GM23338 (cell line): ENCODE results near the gene IKZF1. TPM values are rescaled to one million over a fixed set of nuclear protein-coding genes. Genes with fewer than 3 reads are reported as not detected.

ENCODE experiments used
- ATAC-seq: fragments of 200-7000 bp; cut with Tn5 transposase; 3 replicates; pipeline ENCODE4 v1.9.1; 2020
- DNase-seq: peaks from one replicate; pipeline ENCODE4 v3.0.0-alpha.2; 2015; ENCODE audit warnings: low spot score
- H2AFZ ChIP-seq: fragments of 200-600 bp; sonication (generic); 2 replicates; pipeline ENCODE4 v1.8.0; 2016; ENCODE audit warnings: antibody characterized with exemption, mild to moderate bottlenecking, moderate library complexity
- H3F3A ChIP-seq: fragments of 200-600 bp; sonication (generic); replicated peaks from 2 replicates; pipeline ENCODE4 v1.8.0; 2017; ENCODE audit warnings: antibody characterized with exemption, mixed run types, low read depth
- H3K27ac ChIP-seq: fragments of 200-600 bp; sonication (generic); 2 replicates; pipeline ENCODE4 v1.6.1; 2016; ENCODE audit warnings: low read depth
- H3K27me3 ChIP-seq: fragments of 200-600 bp; sonication (generic); 2 replicates; pipeline ENCODE4 v1.8.0; 2016; ENCODE audit warnings: mild to moderate bottlenecking, mixed run types, moderate library complexity; ENCODE audit not compliant: insufficient read depth
- H3K36me3 ChIP-seq: fragments of 200-600 bp; sonication (generic); 2 replicates; pipeline ENCODE4 v1.8.0; 2016; ENCODE audit warnings: mild to moderate bottlenecking; ENCODE audit not compliant: insufficient read depth
- H3K4me1 ChIP-seq: fragments of 200-600 bp; sonication (generic); 2 replicates; pipeline ENCODE4 v1.8.0; 2016; ENCODE audit warnings: mild to moderate bottlenecking, moderate library complexity; ENCODE audit not compliant: insufficient read depth
- H3K4me2 ChIP-seq: fragments of 200-600 bp; sonication (generic); 2 replicates; pipeline ENCODE4 v1.7.1; 2017; ENCODE audit warnings: mixed run types
- H3K4me3 ChIP-seq: fragments of 200-600 bp; sonication (generic); 2 replicates; pipeline ENCODE4 v1.6.1; 2016; ENCODE audit warnings: mixed run types
- H3K79me2 ChIP-seq: fragments of 200-600 bp; sonication (generic); replicated peaks from 2 replicates; pipeline ENCODE4 v1.8.0; 2017; ENCODE audit warnings: mild to moderate bottlenecking; ENCODE audit not compliant: insufficient read depth
- H3K9me2 ChIP-seq: fragments of 200-600 bp; sonication (generic); 2 replicates; pipeline ENCODE4 v1.8.0; 2017; ENCODE audit not compliant: insufficient read depth
- H4K20me1 ChIP-seq: fragments of 200-600 bp; sonication (generic); replicated peaks from 2 replicates; pipeline ENCODE4 v1.8.0; 2017; ENCODE audit warnings: mild to moderate bottlenecking; ENCODE audit not compliant: insufficient read depth
- H3K27ac Mint-ChIP-seq: 2 replicates; pipeline ENCODE4 v1.8.0; 2020; ENCODE audit warnings: inconsistent platforms, mild to moderate bottlenecking, moderate library complexity, mixed read lengths
- H3K27me3 Mint-ChIP-seq: 3 replicates; pipeline ENCODE4 v1.8.0; 2022; ENCODE audit warnings: low read depth, mild to moderate bottlenecking, moderate library complexity, mixed read lengths, inconsistent platforms; ENCODE audit not compliant: insufficient read depth, poor library complexity
- H3K36me3 Mint-ChIP-seq: 3 replicates; pipeline ENCODE4 v1.8.0; 2021; ENCODE audit warnings: low read depth, mild to moderate bottlenecking, inconsistent platforms, moderate library complexity, mixed read lengths
- H3K4me1 Mint-ChIP-seq: 3 replicates; pipeline ENCODE4 v1.8.0; 2020; ENCODE audit warnings: mild to moderate bottlenecking, inconsistent platforms, mixed read lengths
- H3K4me3 Mint-ChIP-seq: 3 replicates; pipeline ENCODE4 v1.8.0; 2021; ENCODE audit warnings: moderate library complexity, mild to moderate bottlenecking, inconsistent platforms, mixed read lengths
- H3K9me3 Mint-ChIP-seq: 3 replicates; pipeline ENCODE4 v1.8.0; 2020; ENCODE audit warnings: moderate library complexity, mild to moderate bottlenecking, inconsistent platforms, mixed read lengths
- CREB1 ChIP-seq: fragments of 250-450 bp; sonication (Bioruptor Pico); IDR thresholded peaks from 2 replicates; pipeline ENCODE4 v1.5.0; 2020; ENCODE audit warnings: low read depth, mild to moderate bottlenecking, moderate library complexity
- ZNF462 ChIP-seq: fragments of 250-450 bp; sonication (Bioruptor Pico); IDR thresholded peaks from 2 replicates; pipeline ENCODE4 v1.5.0; 2020; ENCODE audit warnings: mild to moderate bottlenecking, moderate library complexity
- polyA plus RNA-seq: library from polyadenylated mRNA; unstranded; fragments of >200 nt; fragmentation: Nextera tagmentation; extraction: Ambion mirVana; gene quantifications from 2 replicates; pipeline ENCODE4 v1.2.1, GENCODE V29; 2016
- total RNA-seq: library from RNA; depleted of rRNA; stranded (reverse); fragments of >200 nt; shearing (Covaris generic); gene quantifications from 2 replicates; pipeline ENCODE4 v1.2.3, GENCODE V29; 2014
- TF ChIP-seq, protein P1 (sequence below): IDR thresholded peaks from one replicate; pipeline ENCODE4 v1.6.1; 2018; ENCODE audit warnings: antibody characterized with exemption; ENCODE audit not compliant: unreplicated experiment
- TF ChIP-seq, protein P2 (sequence below), 2 experiments: fragments of 200-600 bp in 1 of 2; sonication (generic) in 1 of 2; conservative IDR thresholded peaks; 2 replicates each; pipeline versions ENCODE4 v1.5.1 to v1.6.1; 2016 to 2017; ENCODE audit warnings: antibody characterized with exemption in 2 of 2, low read depth in 2 of 2, mild to moderate bottlenecking in 2 of 2, moderate library complexity in 1 of 2

The IKZF1 gene
- total and polyA plus RNA-seq, 2 experiments from 2014 or later: 0.57 to 1.8 TPM

DNA sequence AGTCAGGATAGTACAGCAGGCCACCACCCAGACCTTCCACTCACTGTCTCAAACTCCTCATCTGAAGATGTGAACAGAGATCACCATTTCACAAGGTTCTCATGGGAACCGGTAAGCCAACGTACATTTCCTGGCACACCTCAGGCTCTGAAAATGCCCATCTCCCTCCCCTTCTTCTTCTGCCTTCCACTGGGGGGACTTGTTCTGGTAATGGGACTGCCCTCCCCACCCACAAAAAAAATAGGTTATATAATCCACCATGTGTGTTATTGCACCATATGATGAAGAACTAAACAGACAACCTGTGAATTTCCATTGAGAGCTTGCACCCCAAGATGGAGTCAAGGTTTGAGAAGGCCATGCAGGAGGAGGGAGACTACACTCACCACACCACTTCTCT lies 42.1 kb upstream of the IKZF1 start (continued):
- no peak for TF ChIP-seq ZNF462 (CRISPR knock-in tag)
- TF ChIP-seq, protein P1, sequence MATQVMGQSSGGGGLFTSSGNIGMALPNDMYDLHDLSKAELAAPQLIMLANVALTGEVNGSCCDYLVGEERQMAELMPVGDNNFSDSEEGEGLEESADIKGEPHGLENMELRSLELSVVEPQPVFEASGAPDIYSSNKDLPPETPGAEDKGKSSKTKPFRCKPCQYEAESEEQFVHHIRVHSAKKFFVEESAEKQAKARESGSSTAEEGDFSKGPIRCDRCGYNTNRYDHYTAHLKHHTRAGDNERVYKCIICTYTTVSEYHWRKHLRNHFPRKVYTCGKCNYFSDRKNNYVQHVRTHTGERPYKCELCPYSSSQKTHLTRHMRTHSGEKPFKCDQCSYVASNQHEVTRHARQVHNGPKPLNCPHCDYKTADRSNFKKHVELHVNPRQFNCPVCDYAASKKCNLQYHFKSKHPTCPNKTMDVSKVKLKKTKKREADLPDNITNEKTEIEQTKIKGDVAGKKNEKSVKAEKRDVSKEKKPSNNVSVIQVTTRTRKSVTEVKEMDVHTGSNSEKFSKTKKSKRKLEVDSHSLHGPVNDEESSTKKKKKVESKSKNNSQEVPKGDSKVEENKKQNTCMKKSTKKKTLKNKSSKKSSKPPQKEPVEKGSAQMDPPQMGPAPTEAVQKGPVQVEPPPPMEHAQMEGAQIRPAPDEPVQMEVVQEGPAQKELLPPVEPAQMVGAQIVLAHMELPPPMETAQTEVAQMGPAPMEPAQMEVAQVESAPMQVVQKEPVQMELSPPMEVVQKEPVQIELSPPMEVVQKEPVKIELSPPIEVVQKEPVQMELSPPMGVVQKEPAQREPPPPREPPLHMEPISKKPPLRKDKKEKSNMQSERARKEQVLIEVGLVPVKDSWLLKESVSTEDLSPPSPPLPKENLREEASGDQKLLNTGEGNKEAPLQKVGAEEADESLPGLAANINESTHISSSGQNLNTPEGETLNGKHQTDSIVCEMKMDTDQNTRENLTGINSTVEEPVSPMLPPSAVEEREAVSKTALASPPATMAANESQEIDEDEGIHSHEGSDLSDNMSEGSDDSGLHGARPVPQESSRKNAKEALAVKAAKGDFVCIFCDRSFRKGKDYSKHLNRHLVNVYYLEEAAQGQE: no peak

- Histone ChIP-seq H3K9me2 (no peaks in the 10 kb centered on the region), H3K4me3 (no peak overlapping the region), H3K36me3 (no peaks in the 10 kb centered on the region), H3F3A (no peaks in the 10 kb centered on the region), H2AFZ (peak overlapping the region; percentile 76; the same call in 1 of the 2 replicates), H3K27ac (no peak overlapping the region), H3K79me2 (no peaks in the 10 kb centered on the region), H3K27me3 (no peaks in the 10 kb centered on the region), H3K4me1 (peaks cover 11% of the 10 kb centered on the region), H3K4me2 (no peak overlapping the region), H4K20me1 (no peaks in the 10 kb centered on the region)
- no peak for ATAC-seq
- DNase-seq: no peak
- no peaks in the 10 kb centered on the region for H3K9me3 Mint-ChIP-seq
- H3K4me3 Mint-ChIP-seq: no peak overlapping the region
- H3K27ac Mint-ChIP-seq: no peak overlapping the region
- H3K27me3 Mint-ChIP-seq: peaks cover 1% of the 10 kb centered on the region
- H3K4me1 Mint-ChIP-seq: peaks cover 24% of the 10 kb centered on the region
- H3K36me3 Mint-ChIP-seq: no peaks in the 10 kb centered on the region
- TF ChIP-seq, protein P2, sequence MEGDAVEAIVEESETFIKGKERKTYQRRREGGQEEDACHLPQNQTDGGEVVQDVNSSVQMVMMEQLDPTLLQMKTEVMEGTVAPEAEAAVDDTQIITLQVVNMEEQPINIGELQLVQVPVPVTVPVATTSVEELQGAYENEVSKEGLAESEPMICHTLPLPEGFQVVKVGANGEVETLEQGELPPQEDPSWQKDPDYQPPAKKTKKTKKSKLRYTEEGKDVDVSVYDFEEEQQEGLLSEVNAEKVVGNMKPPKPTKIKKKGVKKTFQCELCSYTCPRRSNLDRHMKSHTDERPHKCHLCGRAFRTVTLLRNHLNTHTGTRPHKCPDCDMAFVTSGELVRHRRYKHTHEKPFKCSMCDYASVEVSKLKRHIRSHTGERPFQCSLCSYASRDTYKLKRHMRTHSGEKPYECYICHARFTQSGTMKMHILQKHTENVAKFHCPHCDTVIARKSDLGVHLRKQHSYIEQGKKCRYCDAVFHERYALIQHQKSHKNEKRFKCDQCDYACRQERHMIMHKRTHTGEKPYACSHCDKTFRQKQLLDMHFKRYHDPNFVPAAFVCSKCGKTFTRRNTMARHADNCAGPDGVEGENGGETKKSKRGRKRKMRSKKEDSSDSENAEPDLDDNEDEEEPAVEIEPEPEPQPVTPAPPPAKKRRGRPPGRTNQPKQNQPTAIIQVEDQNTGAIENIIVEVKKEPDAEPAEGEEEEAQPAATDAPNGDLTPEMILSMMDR (conservative IDR thresholded peaks at IDR 0.05; ENCODE audit: low read depth in 2 of 2): no peak
- no peak for TF ChIP-seq CREB1 (CRISPR knock-in tag)
These were observed 41.4 kb upstream of the IKZF1 start for GRCh38 chr7:50262916-50263690.
